ENCODE measurements around the gene TFPI2.

DNA sequence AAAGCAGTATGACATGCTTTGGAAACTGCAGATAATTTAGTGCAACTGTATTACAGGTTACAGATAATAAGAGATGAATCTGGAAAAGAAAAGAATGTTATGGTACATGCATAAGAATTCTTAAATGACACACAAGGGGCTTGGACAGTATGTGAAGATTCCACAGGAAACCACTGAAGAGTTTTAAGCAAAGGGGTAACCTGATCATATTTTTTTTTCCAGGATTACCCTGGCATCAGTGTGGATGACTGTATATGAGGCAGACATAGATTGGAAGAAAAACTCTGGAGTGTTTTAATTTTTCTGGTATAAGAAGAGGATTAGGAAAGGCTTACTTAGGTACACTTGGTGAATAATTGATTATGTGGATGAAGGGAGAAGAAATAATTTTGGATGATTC lies 8.1 kb downstream of the TFPI2 start:
- no peak for TF ChIP-seq POLR2AphosphoS5 (IDR thresholded peaks at IDR 0.05)
- TF ChIP-seq, protein P1, sequence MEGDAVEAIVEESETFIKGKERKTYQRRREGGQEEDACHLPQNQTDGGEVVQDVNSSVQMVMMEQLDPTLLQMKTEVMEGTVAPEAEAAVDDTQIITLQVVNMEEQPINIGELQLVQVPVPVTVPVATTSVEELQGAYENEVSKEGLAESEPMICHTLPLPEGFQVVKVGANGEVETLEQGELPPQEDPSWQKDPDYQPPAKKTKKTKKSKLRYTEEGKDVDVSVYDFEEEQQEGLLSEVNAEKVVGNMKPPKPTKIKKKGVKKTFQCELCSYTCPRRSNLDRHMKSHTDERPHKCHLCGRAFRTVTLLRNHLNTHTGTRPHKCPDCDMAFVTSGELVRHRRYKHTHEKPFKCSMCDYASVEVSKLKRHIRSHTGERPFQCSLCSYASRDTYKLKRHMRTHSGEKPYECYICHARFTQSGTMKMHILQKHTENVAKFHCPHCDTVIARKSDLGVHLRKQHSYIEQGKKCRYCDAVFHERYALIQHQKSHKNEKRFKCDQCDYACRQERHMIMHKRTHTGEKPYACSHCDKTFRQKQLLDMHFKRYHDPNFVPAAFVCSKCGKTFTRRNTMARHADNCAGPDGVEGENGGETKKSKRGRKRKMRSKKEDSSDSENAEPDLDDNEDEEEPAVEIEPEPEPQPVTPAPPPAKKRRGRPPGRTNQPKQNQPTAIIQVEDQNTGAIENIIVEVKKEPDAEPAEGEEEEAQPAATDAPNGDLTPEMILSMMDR (IDR thresholded peaks at IDR 0.05 in 8 of 11, conservative IDR thresholded peaks at IDR 0.05 in 3 of 11), result no peak

All from spleen (tissue), 7 donors.